ENCODE results near the gene TAS2R1.

- TF ChIP-seq EP300 (IDR thresholded peaks at IDR 0.05) (no peak), RCOR1 (IDR thresholded peaks at IDR 0.05; ENCODE audit: low read depth, low read length) (no peak), CTCF (IDR thresholded peaks at IDR 0.05) (no peak), KDM5A (IDR thresholded peaks at IDR 0.05) (no peak), BCL3 (IDR thresholded peaks at IDR 0.05) (no peak), EHMT2 (IDR thresholded peaks at IDR 0.05; ENCODE audit: low read depth) (no peak), POLR2A (IDR thresholded peaks at IDR 0.05; ENCODE audit: low read length) (no peak), NFE2L2 (conservative IDR thresholded peaks at IDR 0.05; ENCODE audit: low read length) (no peak), MAFK (IDR thresholded peaks at IDR 0.05; ENCODE audit: partially characterized antibody) (no peak)
Observed at GRCh38 chr5:9653811-9654210, 23.7 kb upstream of the TAS2R1 start.
